HG03159 (cell line): ENCODE data around the gene CHCHD6.

Experiments
- ATAC-seq: cut with Tn5 transposase; IDR thresholded peaks from one replicate; pipeline ENCODE4 v1.9.1; 2021; ENCODE audit warnings: mild to moderate bottlenecking, moderate library complexity; ENCODE audit not compliant: unreplicated experiment

The CHCHD6 gene

GRCh38 chr3:126970921-126971320, 266.9 kb downstream of the CHCHD6 start:
- no peak for ATAC-seq

GRCh38 chr3:126971891-126972351, 267.9 kb downstream of the CHCHD6 start:
- ATAC-seq = no peak

- no peak for ATAC-seq
Observed at GRCh38 chr3:126972866-126973265, 268.8 kb downstream of the CHCHD6 start.

GRCh38 chr3:126973814-126974213, 269.8 kb downstream of the CHCHD6 start:
- ATAC-seq = no peak

GRCh38 chr3:126974756-126975155, 270.7 kb downstream of the CHCHD6 start:
- no peak for ATAC-seq

GRCh38 chr3:126976906-126977305, 272.9 kb downstream of the CHCHD6 start:
- ATAC-seq = no peak

GRCh38 chr3:126977821-126978220, 273.8 kb downstream of the CHCHD6 start:
- ATAC-seq = no peak

- no peak for ATAC-seq
Observed at GRCh38 chr3:126978291-126978690, 274.3 kb downstream of the CHCHD6 start.

GRCh38 chr3:126979046-126979628, 275.1 kb downstream of the CHCHD6 start:
- ATAC-seq = no peak

- ATAC-seq = no peak
Observed at GRCh38 chr3:126980266-126980811, 276.3 kb downstream of the CHCHD6 start.

- peak; percentile 36 for ATAC-seq
Observed at GRCh38 chr3:126982126-126982470, 278.1 kb downstream of the CHCHD6 start.

GRCh38 chr3:126982471-126983175, 278.6 kb downstream of the CHCHD6 start, which contains the start of gene PLXNA1:
TSS of gene PLXNA1 (plus strand) at chr3:126983115. CDS start at chr3:126988594, 5,479 bp downstream.
- ATAC-seq = peak; percentile 58

GRCh38 chr3:126983276-126983652, 279.2 kb downstream of the CHCHD6 start:
- peak; percentile 1 for ATAC-seq

- ATAC-seq = no peak
Observed at GRCh38 chr3:126983653-126984390, 279.8 kb downstream of the CHCHD6 start.

GRCh38 chr3:126984391-126985131, 280.5 kb downstream of the CHCHD6 start:
- no peak for ATAC-seq

GRCh38 chr3:126985132-126985985, 281.3 kb downstream of the CHCHD6 start:
- ATAC-seq = no peak

GRCh38 chr3:126986001-126986400, 282.0 kb downstream of the CHCHD6 start:
- ATAC-seq = no peak

GRCh38 chr3:126987129-126987528, 283.1 kb downstream of the CHCHD6 start:
- ATAC-seq = no peak

- no peak for ATAC-seq
Observed at GRCh38 chr3:126987596-126987995, 283.6 kb downstream of the CHCHD6 start.

- ATAC-seq = no peak
Observed at GRCh38 chr3:126988451-126989021, 284.5 kb downstream of the CHCHD6 start.
